NCI-H774 (cell line): ENCODE data around the gene KRTAP4-5.
"Not testable (repeated sequence)": the region's sequence is repeated elsewhere in the genome, so short reads cannot be mapped to it uniquely, and the experiment has no call there.

ENCODE experiments used
- DNase-seq: peaks from one replicate; lab custom pipeline; 2025; lab: John Stamatoyannopoulos, UW

The KRTAP4-5 gene

DNA sequence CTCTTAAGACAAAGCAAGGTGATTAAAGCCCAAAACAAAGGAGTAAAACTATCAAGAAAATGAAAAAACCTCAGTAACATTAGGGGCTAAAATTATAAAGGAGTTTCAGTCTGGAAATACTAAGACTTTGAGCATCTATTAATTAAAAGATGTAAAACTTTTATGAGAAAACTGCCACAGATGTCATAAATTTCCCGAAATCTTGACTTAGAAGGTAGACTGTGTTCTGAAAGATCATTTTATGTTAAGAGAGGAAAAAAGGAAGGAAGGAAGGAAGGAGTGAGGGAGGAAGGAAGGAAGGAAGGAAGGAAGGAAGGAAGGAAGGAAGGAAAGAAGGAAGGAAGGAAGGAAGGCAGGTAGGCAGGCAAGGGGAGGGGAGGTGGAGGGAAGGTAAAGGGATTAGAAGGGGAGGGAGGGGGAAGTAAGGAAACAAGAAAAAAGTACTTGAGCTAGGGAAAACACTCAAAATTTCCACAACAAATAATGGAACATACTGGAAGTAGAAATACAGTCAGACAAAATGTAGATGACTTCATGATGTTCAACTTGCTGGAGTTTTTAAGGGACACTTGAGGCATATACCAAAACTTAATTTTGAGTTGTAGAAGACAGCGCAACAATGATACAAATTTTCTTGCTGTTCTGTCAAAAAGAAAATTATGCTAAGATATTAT lies 2.0 kb downstream of the KRTAP4-5 start:
- DNase-seq, result no peak

DNA sequence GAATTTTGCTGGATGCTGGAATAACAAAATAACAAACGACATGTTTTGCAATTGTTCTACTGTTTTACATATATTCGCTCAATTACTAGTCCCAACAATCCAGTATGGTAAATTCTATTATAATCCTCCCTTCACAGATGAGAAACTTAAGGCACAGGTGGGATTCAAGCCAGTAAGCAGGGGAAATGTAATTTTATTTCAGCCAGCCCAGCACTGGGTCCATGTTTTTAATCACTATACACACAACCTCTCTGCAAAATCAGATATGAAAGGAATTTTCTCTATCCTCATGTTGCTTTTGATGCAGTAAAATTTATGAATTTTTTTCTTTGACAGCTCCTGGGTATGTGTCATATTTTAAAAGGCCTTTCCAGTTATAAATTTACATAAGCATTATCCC lies 4.4 kb downstream of the KRTAP4-5 start:
- DNase-seq, result no peak

DNA sequence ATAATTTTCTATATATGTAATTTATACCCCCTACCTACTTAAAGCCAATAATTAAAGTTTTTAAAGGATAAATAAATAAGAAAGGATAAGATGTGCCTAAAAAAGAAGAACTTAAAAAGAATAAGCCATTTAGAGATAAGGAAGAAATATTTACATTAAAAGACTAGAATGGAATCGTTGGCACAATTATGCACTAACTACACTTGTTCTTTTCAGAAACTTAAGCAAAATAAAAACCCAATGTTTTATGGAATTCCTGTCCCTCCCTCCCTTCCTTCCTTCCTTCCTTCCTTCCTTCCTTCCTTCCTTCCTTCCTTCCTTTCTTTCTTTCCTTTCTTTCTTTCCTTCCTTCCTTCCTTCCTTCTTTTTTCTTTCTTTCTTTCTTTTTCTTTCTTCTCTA lies 4.8 kb downstream of the KRTAP4-5 start:
- no peak for DNase-seq

DNA sequence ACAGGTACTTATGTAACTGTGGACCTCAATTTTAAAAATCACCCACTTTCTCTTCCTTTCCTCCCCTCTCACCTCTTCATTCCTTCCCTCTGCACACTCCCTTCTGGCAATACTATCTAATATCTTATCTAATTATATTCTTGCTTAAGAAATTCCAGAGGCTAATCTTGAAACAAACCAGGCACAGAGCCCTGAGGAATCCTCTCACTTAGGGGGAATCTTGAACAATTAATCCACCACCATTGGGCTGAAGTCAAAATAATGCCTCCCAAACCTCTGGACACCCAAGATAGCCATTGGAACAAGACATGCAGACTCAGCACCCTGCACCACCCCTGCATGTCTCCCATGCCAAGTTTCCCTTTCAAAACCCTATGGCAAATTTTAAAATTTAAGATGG lies 8.3 kb downstream of the KRTAP4-5 start:
- no peak for DNase-seq

DNA sequence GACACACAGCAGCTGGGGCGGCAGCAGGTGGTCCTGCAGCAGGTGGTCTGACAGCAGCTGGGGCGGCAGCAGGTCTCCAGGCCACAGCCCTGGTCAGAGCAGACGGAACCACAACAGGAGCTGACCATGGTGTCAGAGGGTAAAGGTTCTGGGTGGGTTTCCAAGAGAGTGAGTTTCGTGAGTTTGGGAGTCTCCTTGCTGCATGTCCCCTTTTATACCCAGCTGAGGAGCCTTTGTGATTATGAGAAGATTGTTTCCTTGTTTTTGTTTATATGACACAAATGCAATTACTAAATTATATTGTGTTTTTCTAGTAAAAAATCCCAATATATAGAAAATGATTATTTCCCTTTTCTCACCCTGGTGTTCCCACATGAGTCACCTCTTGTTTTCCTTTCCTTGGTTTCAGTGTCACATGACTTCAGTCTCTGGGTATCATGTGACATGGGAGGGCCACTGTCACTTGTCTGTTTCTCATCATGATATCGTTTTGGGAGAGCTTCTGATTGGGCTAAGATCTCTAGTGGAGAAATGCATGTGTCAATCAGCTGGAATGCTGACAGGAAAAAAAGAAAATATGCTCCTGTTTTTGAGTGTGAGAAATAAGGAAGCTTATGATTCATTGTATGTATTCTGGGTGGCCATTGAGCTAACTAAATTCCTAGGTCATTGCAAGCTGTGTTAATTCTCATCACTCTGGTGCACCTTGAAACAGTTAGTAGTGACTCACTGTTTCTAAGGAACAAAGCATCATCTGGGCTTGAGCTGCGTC lies 9.1 kb downstream of the KRTAP4-5 start, which contains the start of gene KRTAP4-6:
Gene KRTAP4-6 (minus strand): TSS at position 185 of the 772 bp plus-strand sequence. CDS start 57 bp downstream, at position 128.
- no peak for DNase-seq

DNA sequence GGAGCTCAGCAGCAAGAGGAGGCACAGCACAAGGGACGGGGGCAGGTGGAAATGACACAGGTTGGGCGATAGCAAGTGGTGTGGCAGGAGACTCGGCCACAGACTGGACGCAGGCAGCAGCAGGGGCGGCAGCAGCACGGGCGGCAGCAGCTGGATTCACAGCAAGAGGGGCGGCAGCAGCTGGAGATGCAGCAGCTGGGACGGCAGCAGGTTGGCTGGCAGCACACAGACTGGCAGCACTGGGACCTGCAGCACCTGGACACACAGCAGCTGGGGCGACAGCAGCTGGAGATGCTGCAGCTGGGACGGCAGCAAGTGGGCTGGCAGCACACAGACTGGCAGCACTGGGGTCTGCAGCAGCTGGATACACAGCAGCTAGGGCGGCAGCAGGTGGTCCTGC lies 9.8 kb downstream of the KRTAP4-5 start:
- DNase-seq, result not testable (repeated sequence)

DNA sequence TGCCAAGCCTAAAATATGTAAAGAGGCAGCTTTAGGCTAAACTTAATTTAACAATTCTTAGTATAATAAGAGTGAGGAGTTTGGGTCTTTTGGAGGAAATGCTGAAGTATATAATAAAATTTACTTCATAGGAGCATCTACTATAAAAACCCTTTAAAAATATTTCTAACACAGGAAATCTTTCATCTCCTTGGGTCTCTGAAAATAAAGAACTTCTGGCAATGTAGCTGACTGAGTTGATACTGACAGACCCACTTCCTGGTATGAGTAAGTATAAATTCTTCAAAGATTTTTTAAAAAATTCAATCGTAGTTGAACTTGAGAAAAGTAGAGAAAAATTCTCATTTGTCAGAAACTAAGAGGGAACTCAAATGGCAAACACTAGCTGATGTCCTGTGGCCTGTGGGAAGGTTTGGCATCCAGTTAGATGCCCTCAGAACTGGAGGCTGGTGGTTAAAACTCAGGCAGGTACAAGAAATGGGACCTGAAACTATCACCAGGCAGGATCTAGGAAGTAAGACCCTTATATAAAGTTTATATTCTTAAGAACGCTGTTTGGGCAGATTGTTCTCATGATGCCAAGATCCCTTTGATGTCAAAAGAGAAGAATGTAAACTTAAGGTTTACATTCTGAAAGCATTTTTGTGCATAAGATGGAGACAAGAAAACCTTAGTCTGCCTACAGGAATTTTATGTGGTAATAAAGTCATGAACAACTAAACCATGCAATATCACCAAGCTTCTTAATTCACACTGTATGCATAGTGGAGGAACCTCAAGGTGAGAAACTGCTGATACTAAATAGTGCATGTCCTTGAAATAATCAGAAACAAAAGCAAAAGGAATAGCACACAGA lies 15.5 kb downstream of the KRTAP4-5 start:
- DNase-seq, result no peak

DNA sequence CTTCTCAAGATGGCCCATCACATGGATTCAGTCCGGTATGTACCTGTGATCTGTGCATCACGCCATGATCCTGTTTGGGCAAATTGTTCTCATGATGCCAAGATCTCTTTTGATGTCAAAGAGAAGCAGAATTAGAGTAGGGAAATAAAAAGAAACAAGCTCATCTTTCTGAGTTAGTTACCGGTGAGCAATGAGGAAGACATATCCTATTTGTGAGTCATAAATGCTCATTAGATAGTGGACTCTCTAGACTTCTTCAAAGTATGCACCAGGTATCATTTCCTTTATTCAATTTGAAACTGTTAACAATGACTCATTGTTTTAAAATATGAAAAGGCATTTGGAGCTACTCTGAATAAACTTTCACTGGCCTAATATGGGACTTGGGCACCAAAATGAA lies 17.6 kb downstream of the KRTAP4-5 start:
- DNase-seq, result no peak

DNA sequence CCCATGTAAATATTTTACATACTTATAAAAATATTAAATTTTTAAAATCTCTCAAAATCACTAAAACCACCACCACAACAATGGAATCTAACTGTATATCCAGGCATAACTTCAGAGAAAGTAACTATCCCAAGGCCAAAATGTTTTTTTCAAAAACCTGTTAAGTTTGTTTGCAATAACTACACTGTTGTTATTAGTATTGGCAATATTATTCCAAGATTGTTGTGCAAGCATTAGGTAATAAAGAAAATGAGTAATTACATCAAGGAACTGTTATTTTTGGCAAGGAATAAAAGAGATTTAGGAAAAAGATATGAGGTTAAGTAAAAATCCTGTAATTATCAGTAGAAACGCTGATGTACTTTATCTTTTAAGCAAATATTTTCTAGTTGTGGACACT lies 22.3 kb downstream of the KRTAP4-5 start:
- no peak for DNase-seq

DNA sequence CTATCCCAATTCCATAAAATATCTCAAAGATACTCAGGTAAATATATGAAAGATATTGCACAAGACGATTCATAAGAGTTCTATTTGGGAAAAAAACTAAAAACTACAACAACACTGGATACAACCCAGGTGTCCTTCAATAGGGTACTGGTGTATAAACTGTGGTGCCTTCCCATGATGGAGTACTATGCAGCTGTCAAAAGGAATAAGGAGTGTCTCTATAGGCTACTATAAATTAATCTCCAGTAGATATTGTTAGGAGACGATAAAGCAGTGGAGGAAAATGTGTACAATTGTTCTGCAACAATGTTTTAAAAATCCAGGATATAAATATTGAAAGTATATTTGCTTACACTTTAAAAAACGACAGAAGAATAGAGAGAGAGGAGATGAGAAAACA lies 23.2 kb downstream of the KRTAP4-5 start:
- DNase-seq, result no peak

DNA sequence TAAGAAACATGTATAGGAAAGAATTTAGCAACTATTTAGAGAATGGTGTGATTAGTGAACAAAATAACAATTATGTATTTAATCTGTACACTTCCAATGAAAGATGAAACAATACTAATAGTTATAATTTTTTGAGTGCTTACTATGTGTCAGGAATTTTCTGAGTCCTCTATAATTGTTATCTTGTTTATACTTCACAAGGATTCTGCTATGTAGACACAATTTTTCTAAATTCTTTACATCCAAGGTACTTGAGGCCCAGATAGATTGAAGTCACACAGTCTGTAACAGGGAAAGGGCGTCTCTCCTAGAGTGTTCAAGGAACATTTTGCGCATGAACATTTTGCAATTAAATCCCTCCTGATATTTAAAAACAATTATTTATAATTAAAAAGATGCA lies 24.6 kb downstream of the KRTAP4-5 start:
- no peak for DNase-seq

DNA sequence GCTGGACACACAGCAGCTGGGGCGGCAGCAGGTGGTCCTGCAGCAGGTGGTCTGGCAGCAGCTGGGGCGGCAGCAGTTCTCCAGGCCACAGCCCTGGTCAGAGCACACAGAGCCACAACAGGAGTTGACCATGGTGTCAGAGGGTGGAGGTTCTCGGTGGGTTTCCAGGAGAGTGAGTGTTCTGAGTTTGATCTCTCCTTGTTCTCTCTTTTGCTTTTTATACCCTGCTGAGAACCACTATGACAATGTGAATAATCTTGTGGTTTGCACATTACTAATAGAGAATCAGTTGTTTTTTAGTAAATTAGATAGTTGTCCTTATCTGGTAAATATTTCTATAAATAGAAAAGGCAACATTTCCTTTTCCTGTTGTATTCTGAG lies 25.6 kb downstream of the KRTAP4-5 start, which contains the start of gene KRTAP4-12:
Gene KRTAP4-12 (minus strand): TSS at position 192 of the 381 bp plus-strand sequence. CDS start 60 bp downstream, at position 132.
- DNase-seq, result not testable (repeated sequence)

DNA sequence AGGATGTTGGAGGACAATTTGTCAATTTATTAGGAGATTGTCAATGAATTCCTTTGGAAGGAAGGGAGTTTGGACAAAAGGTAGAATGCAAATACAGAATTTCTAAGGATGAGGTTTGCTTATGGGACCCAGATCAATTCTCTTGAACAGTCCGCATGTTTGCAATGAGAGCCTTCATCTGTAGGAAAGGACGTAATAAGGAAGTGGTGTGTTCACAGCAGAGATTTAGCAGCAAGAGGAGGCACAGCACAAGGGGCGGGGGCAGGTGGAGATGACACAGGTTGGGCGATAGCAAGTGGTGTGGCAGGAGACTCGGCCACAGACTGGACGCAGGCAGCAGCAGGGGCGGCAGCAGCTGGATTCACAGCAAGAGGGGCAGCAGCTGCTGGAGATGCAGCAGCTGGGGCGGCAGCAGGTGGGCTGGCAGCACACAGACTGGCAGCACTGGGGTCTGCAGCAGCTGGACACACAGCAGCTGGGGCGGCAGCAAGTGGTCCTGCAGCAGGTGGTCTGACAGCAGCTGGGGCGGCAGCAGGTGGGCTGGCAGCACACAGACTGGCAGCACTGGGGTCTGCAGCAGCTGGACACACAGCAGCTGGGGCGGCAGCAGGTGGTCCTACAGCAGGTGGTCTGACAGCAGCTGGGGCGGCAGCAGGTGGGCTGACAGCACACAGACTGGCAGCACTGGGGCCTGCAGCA lies 26.2 kb downstream of the KRTAP4-5 start:
- not testable (repeated sequence) for DNase-seq

DNA sequence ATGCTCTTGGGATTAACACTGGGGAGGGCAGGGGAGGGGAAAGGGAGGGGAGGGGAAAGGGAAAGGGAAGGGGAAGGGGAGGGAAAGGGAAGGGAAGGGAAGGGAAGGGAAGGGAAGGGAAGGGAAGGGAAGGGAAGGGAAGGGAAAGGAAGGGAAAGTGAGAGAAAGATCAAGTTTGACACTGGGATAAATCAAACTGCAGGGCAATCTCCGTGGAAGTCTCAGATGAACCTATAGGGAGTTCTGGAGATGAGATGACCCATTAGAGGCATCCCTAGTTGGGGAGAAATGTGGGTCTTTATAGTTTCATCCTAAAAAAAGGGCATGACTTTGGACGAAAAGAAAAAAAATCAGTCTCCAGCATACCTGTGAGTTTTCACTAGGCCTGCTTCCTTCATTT lies 27.9 kb downstream of the KRTAP4-5 start:
- DNase-seq, result no peak

DNA sequence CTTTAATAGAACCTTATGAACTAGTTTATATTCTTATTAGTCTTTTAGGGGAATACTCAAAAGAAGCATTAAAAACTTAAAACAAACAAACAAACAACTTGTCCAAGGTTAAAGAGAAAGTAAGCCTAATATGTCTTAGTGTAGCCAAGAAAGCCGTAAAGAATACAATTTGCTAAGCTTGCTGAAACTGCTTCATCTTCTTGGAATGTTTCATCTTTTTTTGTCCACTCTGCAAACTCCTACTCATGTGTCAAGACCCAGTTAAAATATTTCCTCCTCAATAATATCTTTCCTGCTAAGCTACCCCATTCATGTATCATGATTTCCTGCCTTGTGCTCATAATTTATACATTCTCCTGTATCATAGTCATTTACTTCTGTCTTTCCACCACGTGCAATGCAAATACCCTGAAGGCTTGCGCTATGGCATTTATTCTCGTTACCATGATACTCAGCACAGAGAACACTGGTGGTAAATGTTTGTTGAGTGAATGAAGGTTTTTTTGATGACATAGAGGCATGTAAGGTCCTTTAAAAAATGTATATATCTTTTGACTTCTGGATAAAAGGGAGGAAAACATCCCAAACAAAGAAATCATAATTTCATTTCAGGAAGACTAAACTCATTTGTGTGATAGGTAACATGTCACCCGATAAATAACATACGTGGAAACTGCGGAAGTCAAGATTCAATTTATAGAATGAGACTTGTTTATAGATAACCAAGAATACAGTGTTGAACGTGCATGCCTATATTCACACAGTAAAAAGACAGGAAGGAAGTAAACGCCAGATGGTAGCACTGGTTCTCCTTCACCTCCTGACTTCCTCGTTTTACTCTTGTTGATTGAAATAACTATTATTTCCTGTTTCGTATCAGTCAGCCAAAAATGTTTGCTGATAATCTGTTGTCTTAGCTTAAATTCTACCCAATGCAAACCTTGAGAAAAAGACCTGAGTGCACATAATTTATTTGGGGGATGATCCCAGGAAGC lies 29.6 kb downstream of the KRTAP4-5 start:
- DNase-seq, result not testable (repeated sequence)

DNA sequence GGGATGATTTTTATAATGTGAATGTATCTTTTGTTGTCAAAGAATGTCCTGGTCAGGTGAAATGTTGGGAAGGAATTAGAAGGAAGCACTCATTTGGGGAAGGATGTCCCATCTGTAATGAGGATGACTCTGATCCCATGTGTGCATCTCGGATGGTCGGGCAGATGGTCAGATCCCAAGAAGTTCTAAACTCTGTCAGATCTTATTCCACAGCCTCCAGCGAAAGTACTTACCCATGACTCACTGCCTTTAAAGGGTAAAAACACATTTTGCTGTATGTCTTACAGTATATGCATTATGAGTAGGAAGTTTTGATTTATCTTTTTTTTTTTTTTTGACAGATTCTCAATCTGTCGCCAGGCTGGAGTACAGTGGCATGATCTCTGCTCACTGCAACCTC lies 30.9 kb downstream of the KRTAP4-5 start:
- DNase-seq, result no peak

DNA sequence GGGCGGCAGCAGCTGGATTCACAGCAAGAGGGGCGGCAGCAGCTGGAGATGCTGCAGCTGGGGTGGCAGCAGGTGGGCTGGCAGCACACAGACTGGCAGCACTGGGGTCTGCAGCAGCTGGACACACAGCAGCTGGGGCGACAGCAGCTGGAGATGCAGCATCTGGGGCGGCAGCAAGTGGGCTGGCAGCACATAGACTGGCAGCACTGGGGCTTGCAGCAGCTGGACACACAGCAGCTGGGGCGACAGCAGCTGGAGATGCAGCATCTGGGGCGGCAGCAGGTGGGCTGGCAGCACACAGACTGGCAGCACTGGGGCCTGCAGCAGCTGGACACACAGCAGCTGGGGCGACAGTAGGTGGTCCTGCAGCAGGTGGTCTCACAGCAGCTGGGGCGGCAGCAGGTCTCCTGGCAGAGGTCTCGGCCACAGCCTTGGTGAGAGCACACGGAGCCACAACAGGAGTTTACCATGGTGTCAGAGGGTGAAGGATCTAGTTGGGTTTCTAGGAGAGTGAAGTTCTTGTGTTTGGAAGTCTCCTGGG lies 31.7 kb downstream of the KRTAP4-5 start, which contains the start of gene KRTAP4-11:
Gene KRTAP4-11 (minus strand): TSS at position 528 of the 541 bp plus-strand sequence. CDS start 58 bp downstream, at position 470.
- not testable (repeated sequence) for DNase-seq

DNA sequence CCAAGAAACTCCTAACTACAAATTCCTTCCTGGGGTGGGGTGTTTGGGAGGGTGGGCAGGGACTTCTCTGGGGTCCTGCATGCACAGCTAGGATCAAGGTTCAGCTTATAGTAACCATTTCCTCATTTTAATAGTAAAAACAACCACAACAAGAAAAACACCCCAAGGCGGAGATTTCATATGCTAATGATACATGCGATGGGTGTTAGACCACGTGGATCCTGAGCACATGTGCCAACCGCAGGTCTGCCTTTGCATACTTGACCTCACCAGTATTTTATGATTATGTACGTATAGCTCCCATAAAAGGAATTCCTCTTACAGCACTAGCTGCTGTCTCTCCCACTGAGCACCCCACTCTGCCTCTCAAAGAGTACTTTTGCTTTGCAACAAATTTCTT lies 33.3 kb downstream of the KRTAP4-5 start:
- DNase-seq, result no peak

DNA sequence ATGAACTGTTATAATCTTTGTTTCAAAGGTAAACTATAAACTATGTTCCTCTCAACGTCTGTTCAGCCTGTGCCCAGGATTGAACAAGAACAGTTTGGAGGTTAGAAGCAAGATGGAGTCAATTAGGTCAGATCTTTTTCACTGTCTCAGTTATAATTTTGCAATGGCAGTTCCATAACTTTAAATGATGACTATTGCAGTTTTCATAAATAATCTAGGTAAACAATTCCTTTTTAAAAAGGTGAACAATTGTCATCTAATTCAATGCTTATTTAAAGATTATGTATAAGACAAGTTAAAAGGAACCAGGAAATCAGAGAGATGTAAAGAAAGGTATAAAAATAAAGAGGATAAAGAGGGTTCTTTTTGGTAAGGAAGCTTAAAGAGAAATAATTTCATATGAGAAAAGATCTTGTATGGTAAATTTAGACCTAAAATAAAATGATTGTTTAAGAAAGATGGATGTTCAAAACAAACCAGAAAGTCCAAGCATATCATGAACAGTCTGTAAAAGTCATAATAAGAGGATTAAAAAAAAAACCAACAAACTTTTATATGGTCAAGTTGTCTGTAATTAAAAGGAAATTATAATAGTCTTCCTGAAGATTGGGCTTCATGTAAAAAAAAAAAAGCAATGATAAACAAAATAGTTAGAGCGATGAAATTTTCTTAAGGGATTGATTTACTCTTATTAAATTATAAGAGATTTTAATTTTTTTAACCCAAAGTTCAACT lies 38.3 kb downstream of the KRTAP4-5 start:
- DNase-seq, result no peak
